Esophagus muscularis mucosa (tissue), 3 donors: ENCODE data around the gene RFX3.

ENCODE experiments used
- POLR2AphosphoS5 ChIP-seq, 2 donors: sonication (generic); formaldehyde crosslinking; IDR thresholded peaks; one replicate each; pipeline ENCODE4 v1.6.1; 2017; ENCODE audit warnings: antibody characterized with exemption in 2 of 2
- TF ChIP-seq, protein P1 (sequence below), 3 experiments: fragments of 200-600 bp in 2 of 3; fragments of 450-650 bp in 1 of 3; sonication (generic) in 2 of 3; IDR thresholded peaks; one replicate each; pipeline ENCODE4 v1.5.1; 2017 to 2019; ENCODE audit warnings: antibody characterized with exemption in 3 of 3, mild to moderate bottlenecking in 2 of 3, moderate library complexity in 1 of 3

DNA sequence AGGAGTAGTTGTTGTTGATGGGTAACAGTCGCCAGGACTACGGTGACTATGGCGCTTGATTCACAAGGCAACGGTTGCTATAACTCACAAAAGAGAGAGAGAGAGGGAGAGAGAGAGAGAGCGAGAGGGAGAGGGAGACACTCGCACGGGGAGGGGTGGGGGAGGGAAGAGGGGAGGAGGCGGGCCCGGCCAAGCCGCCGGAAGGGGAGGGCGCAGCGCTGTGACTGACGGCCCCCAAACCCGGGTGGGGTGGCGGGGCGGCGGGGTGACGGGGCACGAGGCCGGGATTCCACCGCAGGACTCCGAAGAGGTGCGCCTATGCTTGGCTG, at the start of gene RFX3:
- TF ChIP-seq POLR2AphosphoS5 (IDR thresholded peaks at IDR 0.05) = no peak
- TF ChIP-seq, protein P1, sequence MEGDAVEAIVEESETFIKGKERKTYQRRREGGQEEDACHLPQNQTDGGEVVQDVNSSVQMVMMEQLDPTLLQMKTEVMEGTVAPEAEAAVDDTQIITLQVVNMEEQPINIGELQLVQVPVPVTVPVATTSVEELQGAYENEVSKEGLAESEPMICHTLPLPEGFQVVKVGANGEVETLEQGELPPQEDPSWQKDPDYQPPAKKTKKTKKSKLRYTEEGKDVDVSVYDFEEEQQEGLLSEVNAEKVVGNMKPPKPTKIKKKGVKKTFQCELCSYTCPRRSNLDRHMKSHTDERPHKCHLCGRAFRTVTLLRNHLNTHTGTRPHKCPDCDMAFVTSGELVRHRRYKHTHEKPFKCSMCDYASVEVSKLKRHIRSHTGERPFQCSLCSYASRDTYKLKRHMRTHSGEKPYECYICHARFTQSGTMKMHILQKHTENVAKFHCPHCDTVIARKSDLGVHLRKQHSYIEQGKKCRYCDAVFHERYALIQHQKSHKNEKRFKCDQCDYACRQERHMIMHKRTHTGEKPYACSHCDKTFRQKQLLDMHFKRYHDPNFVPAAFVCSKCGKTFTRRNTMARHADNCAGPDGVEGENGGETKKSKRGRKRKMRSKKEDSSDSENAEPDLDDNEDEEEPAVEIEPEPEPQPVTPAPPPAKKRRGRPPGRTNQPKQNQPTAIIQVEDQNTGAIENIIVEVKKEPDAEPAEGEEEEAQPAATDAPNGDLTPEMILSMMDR (IDR thresholded peaks at IDR 0.05) = no peak
